H1 (cell line): ENCODE data around the gene EXOC6. TPM values are rescaled to one million over a fixed set of nuclear protein-coding genes. Genes with fewer than 3 reads are reported as not detected.

ENCODE experiments used
- CTCF ChIA-PET: fragments of 300-600 bp; sonication (Branson Sonifier 250); formaldehyde crosslinking; loops from one replicate; lab custom pipeline; 2021; ENCODE audit not compliant: partially characterized antibody; lab: Charles Lee
- POLR2A ChIA-PET: fragments of 300-600 bp; sonication (Branson Sonifier 250); formaldehyde crosslinking; loops from one replicate; lab custom pipeline; 2021; ENCODE audit warnings: inconsistent platforms; ENCODE audit not compliant: partially characterized antibody; lab: Charles Lee
- DNase-seq, 2 experiments: peaks; one replicate each; pipeline versions ENCODE4 v3.0.0 to v3.0.0-alpha.2; 2010 to 2022; ENCODE audit warnings: low spot score in 2 of 2, low read depth in 1 of 2, mixed read lengths in 1 of 2
- FAIRE-seq: peaks from 2 replicates; lab custom pipeline; 2011; peaks lifted over from hg19 to GRCh38; lab: Jason Lieb, UNC
- H2AFZ ChIP-seq: 2 replicates; pipeline ENCODE4 v1.8.1; 2012; ENCODE audit warnings: low read length, inconsistent platforms
- H2AK5ac ChIP-seq: 2 replicates; pipeline ENCODE4 v1.6.1; 2013; ENCODE audit warnings: low read depth, low read length
- H2BK120ac ChIP-seq: replicated peaks from 2 replicates; pipeline ENCODE3; 2013; ENCODE audit warnings: low read depth, low read length, inconsistent platforms
- H2BK12ac ChIP-seq: 2 replicates; pipeline ENCODE4 v1.6.1; 2013; ENCODE audit warnings: low read depth, low read length
- H2BK15ac ChIP-seq: 2 replicates; pipeline ENCODE4 v1.6.1; 2013; ENCODE audit warnings: low read length
- H2BK20ac ChIP-seq: 2 replicates; pipeline ENCODE4 v1.6.1; 2013; ENCODE audit warnings: low read length
- H2BK5ac ChIP-seq: 2 replicates; pipeline ENCODE4 v1.6.1; 2013; ENCODE audit warnings: low read depth, low read length
- H3K14ac ChIP-seq: 2 replicates; pipeline ENCODE4 v1.6.1; 2013; ENCODE audit warnings: inconsistent platforms; ENCODE audit not compliant: insufficient read length
- H3K18ac ChIP-seq: 2 replicates; pipeline ENCODE4 v1.6.1; 2013; ENCODE audit warnings: low read length; ENCODE audit errors: extremely low read depth
- H3K23ac ChIP-seq: 2 replicates; pipeline ENCODE4 v1.6.1; 2013; ENCODE audit warnings: inconsistent platforms; ENCODE audit not compliant: insufficient read length
- H3K23me2 ChIP-seq: 2 replicates; pipeline ENCODE4 v1.6.1; 2013; ENCODE audit warnings: low read depth, low read length
- H3K27ac ChIP-seq: 2 replicates; pipeline ENCODE4 v1.6.1; 2011; ENCODE audit warnings: low read depth, low read length, inconsistent platforms
- H3K27me3 ChIP-seq, 4 experiments: replicated peaks in 1 of 4; 1 replicate in 1 of 4; 2 replicates in 3 of 4; pipeline versions ENCODE4 v1.6.1 to v1.8.1; 2011 to 2013; ENCODE audit warnings: low read length in 3 of 4, mild to moderate bottlenecking in 3 of 4, inconsistent platforms in 2 of 4, mixed read lengths in 2 of 4, moderate library complexity in 1 of 4; ENCODE audit not compliant: control insufficient read depth in 3 of 4, insufficient read depth in 3 of 4; ENCODE audit errors: extremely low read depth in 1 of 4
- H3K36me3 ChIP-seq, 4 experiments: 2 replicates each; pipeline versions ENCODE4 v1.6.1 to v1.8.1; 2011 to 2013; ENCODE audit warnings: mild to moderate bottlenecking in 4 of 4, low read length in 3 of 4, moderate library complexity in 2 of 4, control low read depth in 1 of 4, inconsistent platforms in 1 of 4; ENCODE audit not compliant: insufficient read depth in 4 of 4, control insufficient read depth in 2 of 4
- H3K4ac ChIP-seq: replicated peaks from 2 replicates; pipeline ENCODE3; 2013; ENCODE audit warnings: low read length, low read depth, mixed read lengths, inconsistent platforms; ENCODE audit not compliant: insufficient read length
- H3K4me1 ChIP-seq, 4 experiments: replicated peaks in 1 of 4; 1 replicate in 1 of 4; 2 replicates in 3 of 4; pipeline versions ENCODE4 v1.6.1 to v1.8.1; 2011 to 2013; ENCODE audit warnings: low read length in 3 of 4, inconsistent platforms in 2 of 4, mixed read lengths in 1 of 4; ENCODE audit not compliant: insufficient read depth in 4 of 4, control insufficient read depth in 3 of 4
- H3K4me2 ChIP-seq, 2 experiments: 2 replicates each; pipeline versions ENCODE4 v1.6.1 to v1.8.1; 2011 to 2013; ENCODE audit warnings: low read depth in 2 of 2, low read length in 2 of 2, control low read depth in 1 of 2, inconsistent platforms in 1 of 2, mild to moderate bottlenecking in 1 of 2; ENCODE audit not compliant: insufficient read depth in 1 of 2
- H3K4me3 ChIP-seq, 4 experiments: fragments of 200-600, 300-600 bp in 1 of 4; sonication (generic), shearing (Covaris generic), sonication (Bioruptor Twin) in 1 of 4; 2 replicates each; pipeline versions ENCODE4 v1.5.1 to v1.8.1; 2011 to 2016; ENCODE audit warnings: low read length in 4 of 4, low read depth in 3 of 4, control low read depth in 2 of 4, inconsistent platforms in 2 of 4, mild to moderate bottlenecking in 2 of 4, mixed read lengths in 1 of 4, moderate library complexity in 1 of 4; ENCODE audit not compliant: insufficient read depth in 2 of 4; ENCODE audit errors: extremely low read depth in 1 of 4
- H3K56ac ChIP-seq: replicated peaks from 2 replicates; pipeline ENCODE3; 2013; ENCODE audit warnings: low read depth, mild to moderate bottlenecking, mixed read lengths, low read length, inconsistent platforms; ENCODE audit not compliant: insufficient read length
- H3K79me1 ChIP-seq: 2 replicates; pipeline ENCODE4 v1.6.1; 2013; ENCODE audit warnings: low read depth, low read length, control low read depth
- H3K79me2 ChIP-seq, 2 experiments: 2 replicates each; pipeline versions ENCODE4 v1.6.1 to v1.8.1; 2012 to 2013; ENCODE audit warnings: low read length in 2 of 2, mild to moderate bottlenecking in 2 of 2, inconsistent platforms in 1 of 2; ENCODE audit not compliant: insufficient read depth in 2 of 2, control insufficient read depth in 1 of 2
- H3K9ac ChIP-seq, 4 experiments: replicated peaks in 1 of 4; 1 replicate in 1 of 4; 2 replicates in 3 of 4; pipeline versions ENCODE4 v1.6.1 to v1.8.1; 2011 to 2013; ENCODE audit warnings: low read depth in 3 of 4, low read length in 3 of 4, control low read depth in 2 of 4, mild to moderate bottlenecking in 2 of 4, moderate library complexity in 2 of 4, inconsistent platforms in 1 of 4; ENCODE audit errors: extremely low read depth in 1 of 4
- H3K9me3 ChIP-seq, 2 experiments: 2 replicates each; pipeline versions ENCODE4 v1.6.1 to v1.8.1; 2012 to 2013; ENCODE audit warnings: mild to moderate bottlenecking in 2 of 2, moderate library complexity in 2 of 2, control low read depth in 1 of 2, inconsistent platforms in 1 of 2, low read depth in 1 of 2, low read length in 1 of 2, mixed read lengths in 1 of 2; ENCODE audit not compliant: insufficient read depth in 2 of 2
- H4K20me1 ChIP-seq, 2 experiments: replicated peaks in 1 of 2; 2 replicates each; pipeline versions ENCODE3 to v1.8.1; 2011 to 2013; ENCODE audit warnings: inconsistent platforms in 2 of 2, low read length in 2 of 2, mild to moderate bottlenecking in 1 of 2; ENCODE audit not compliant: insufficient read depth in 2 of 2, control insufficient read depth in 1 of 2
- H4K5ac ChIP-seq: 2 replicates; pipeline ENCODE4 v1.6.1; 2013; ENCODE audit warnings: low read length, low read depth, mixed read lengths, inconsistent platforms; ENCODE audit not compliant: insufficient read length
- H4K8ac ChIP-seq: 2 replicates; pipeline ENCODE4 v1.8.0; 2013; ENCODE audit warnings: mild to moderate bottlenecking, moderate library complexity, low read length, inconsistent platforms; ENCODE audit not compliant: insufficient read depth; ENCODE audit errors: extremely low read depth
- H4K91ac ChIP-seq: replicated peaks from 2 replicates; pipeline ENCODE3; 2013; ENCODE audit warnings: low read length, mixed read lengths, inconsistent platforms; ENCODE audit not compliant: insufficient read length
- EGR1 ChIP-seq: IDR thresholded peaks from 2 replicates; pipeline ENCODE4 v1.6.1; 2011; ENCODE audit warnings: low read depth, low read length, borderline replicate concordance
- KDM4A ChIP-seq: IDR thresholded peaks from one replicate; pipeline ENCODE4 v1.7.1; 2012; ENCODE audit warnings: low read depth, mild to moderate bottlenecking, moderate library complexity, low read length, inconsistent platforms; ENCODE audit not compliant: severe bottlenecking
- SP4 ChIP-seq: IDR thresholded peaks from 2 replicates; pipeline ENCODE4 v1.6.1; 2012; ENCODE audit warnings: low read length, inconsistent platforms
- TEAD4 ChIP-seq: IDR thresholded peaks from 2 replicates; pipeline ENCODE4 v1.6.1; 2012; ENCODE audit warnings: low read depth, low read length, inconsistent platforms, mixed read lengths
- YY1 ChIP-seq: IDR thresholded peaks from 2 replicates; pipeline ENCODE4 v1.6.1; 2011; ENCODE audit warnings: low read depth, mild to moderate bottlenecking, low read length
- WGBS, 2 experiments: shearing (Covaris generic) in 1 of 2; methylation state at CpG; one replicate each; pipeline versions ENCODE4 v1.1.6 to v1.1.7; 2013 to 2015; ENCODE audit warnings: low lambda C conversion rate in 2 of 2, mixed read lengths in 2 of 2, inconsistent platforms in 1 of 2, low coverage in 1 of 2, missing lambda C conversion rate in 1 of 2; ENCODE audit not compliant: insufficient replicate concordance in 2 of 2, insufficient coverage in 1 of 2, insufficient read length in 1 of 2; ENCODE audit errors: extremely low coverage in 1 of 2, missing lambda C conversion rate in 1 of 2; 5-methylcytosine and 5-hydroxymethylcytosine counted together
- polyA plus RNA-seq, 7 experiments: library from polyadenylated mRNA; depleted of rRNA in 3 of 7; stranded (reverse) in 5 of 7; unstranded in 2 of 7; fragments of >200 nt in 5 of 7; fragments of 200-250 nt in 2 of 7; gene quantifications; 1 replicate in 5 of 7; 2 replicates in 1 of 7; 4 replicates in 1 of 7; pipeline versions ENCODE4 v1.2.1 to v1.2.3, GENCODE V29; 2011 to 2013; ENCODE audit warnings: missing spikeins in 2 of 7, mixed read lengths in 2 of 7
- total RNA-seq: library from RNA; stranded (reverse); fragmentation: NEBNext Ultra II Directional; extraction: Animal tissue kit (Norgen Biotek cat#: 25700); gene quantifications from 2 replicates; pipeline ENCODE4 v1.2.1, GENCODE V29; 2021

Gene EXOC6
- total and polyA plus RNA-seq, 2 of the 8 experiments (the other 6 are each of a cell fraction or from before 2014, with no cell fraction given) = 1.7 to 4.5 TPM

DNA sequence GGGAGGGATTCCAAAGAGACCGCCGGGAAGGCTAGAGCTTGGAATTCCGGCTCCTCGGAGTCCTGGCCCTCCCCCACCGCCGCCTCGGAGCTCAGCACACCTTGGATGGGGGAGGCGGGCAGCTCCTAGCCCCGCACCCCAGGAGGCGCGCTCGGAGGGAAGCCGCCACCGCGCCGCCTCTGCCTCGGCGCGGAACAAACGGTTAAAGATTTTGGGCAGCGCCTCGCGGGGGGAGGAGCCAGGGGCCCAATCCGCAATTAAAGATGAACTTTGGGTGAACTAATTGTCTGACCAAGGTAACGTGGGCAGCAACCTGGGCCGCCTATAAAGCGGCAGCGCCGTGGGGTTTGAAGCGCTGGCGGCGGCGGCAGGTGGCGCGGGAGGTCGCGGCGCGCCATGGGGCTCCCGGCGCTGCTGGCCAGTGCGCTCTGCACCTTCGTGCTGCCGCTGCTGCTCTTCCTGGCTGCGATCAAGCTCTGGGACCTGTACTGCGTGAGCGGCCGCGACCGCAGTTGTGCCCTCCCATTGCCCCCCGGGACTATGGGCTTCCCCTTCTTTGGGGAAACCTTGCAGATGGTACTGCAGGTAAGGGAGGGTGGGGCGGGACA, 225.3 kb downstream of the EXOC6 start, which contains the start of gene CYP26A1:
TSS of gene CYP26A1 (plus strand) at position 355 of the 608 bp plus-strand sequence. CDS start at position 397, 42 bp downstream.
- Histone ChIP-seq H3K23ac (no peak within 1 kb of the TSS), H2AFZ (peak within 1 kb of the TSS; percentile 35; the same call in 1 of the 2 replicates), H4K5ac (no peak within 1 kb of the TSS), H3K79me2 (no peaks in the 10 kb centered on the region; a peak in 1 of 4 replicates), H3K23me2 (peaks cover 19% of the 10 kb centered on the region), H2BK15ac (peak within 1 kb of the TSS; percentile 81; the same call in 1 of the 2 replicates), H4K8ac (peak within 1 kb of the TSS; percentile 83), H3K4me3 (peak within 1 kb of the TSS; percentile 66 to 83 (median 69)), H3K27me3 (peaks cover 72 to 84% (median 83%) of the 10 kb centered on the region in 4 experiments), H2BK120ac (peak within 1 kb of the TSS; percentile 37), H3K14ac (no peak within 1 kb of the TSS), H3K18ac (peak within 1 kb of the TSS; percentile 96), H3K27ac (no peak within 1 kb of the TSS), H3K4ac (peak within 1 kb of the TSS; percentile 44), H3K36me3 (peaks cover 0 to 38% (median 1%) of the 10 kb centered on the region in 4 experiments; a peak in 4 of 8 replicates), H3K4me1 (peaks cover 4 to 34% (median 29%) of the 10 kb centered on the region in 4 experiments), H3K4me2 (peak within 1 kb of the TSS; percentile 95 to 99), H2BK20ac (peak within 1 kb of the TSS; percentile 72; the same call in 1 of the 2 replicates), H3K56ac (no peak within 1 kb of the TSS), H3K9me3 (no peaks in the 10 kb centered on the region), H4K20me1 (peaks cover 0 to 11% of the 10 kb centered on the region in 2 experiments), H2AK5ac (no peak within 1 kb of the TSS), H3K79me1 (no peaks in the 10 kb centered on the region), H2BK5ac (peak within 1 kb of the TSS; percentile 52; the same call in 1 of the 2 replicates), H4K91ac (no peak within 1 kb of the TSS), H3K9ac (peak within 1 kb of the TSS in 3 of 4 experiments; percentile 38 to 48 (median 45); a peak in 4 of 7 replicates), H2BK12ac (peak within 1 kb of the TSS; percentile 68; the same call in 1 of the 2 replicates)
- ChIA-PET POLR2A (interaction anchor here (5.3 kb wide), 1 partner anchor 10 kb away, joined by 26 read pairs; no protein-coding TSS in a partner anchor), CTCF (interaction anchor here (0.6 to 18.5 kb wide), 10 partner anchors 11 to 302 kb away, joined by 3 to 363 read pairs (median 4); partner anchors contain the start of gene CYP26C1)
- DNase-seq (peak in 1 of 2 experiments; percentile 81), FAIRE-seq (no peak)
- 1% methylated on average over 38 of the region's 52 CpGs; no CpG with 5 or more reads in 1 of the 2 experiments for WGBS, 2 experiments
- TF ChIP-seq SP4 = no peak
- peak; percentile 77 for TF ChIP-seq TEAD4
- TF ChIP-seq YY1 = no peak
- TF ChIP-seq KDM4A = peak; percentile 20
- TF ChIP-seq EGR1 = 0 out of 2 replicates have a peak, but pooled peaks have one; percentile 7
